Measurements from ENCODE around the gene ARID1B.

DNA sequence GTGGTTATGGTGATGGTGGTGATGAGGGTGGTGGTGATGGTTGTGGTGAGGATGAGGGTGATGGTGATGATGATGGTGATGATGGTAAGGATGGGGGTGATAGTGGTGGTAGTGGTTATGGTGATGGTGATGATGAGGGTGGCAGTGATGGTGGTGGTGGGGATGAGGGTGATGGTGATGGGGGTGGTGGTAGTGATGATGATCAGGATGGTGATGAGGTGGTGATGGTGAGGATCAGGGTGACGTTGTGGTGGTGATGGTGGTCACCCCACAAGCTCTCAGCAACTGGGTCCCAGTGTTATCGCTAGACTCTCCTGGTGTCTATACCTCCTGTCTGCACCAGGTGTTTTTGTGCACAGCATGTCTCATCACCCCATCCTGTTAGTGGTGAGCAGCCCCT is 461.2 kb downstream of the ARID1B start:
- TF ChIP-seq POLR2A (conservative IDR thresholded peaks at IDR 0.05) (no peak), TARDBP (IDR thresholded peaks at IDR 0.05) (no peak), ZFP30 (CRISPR knock-in tag; IDR thresholded peaks at IDR 0.05; ENCODE audit: borderline replicate concordance) (no peak), ZNF311 (CRISPR knock-in tag; IDR thresholded peaks at IDR 0.05) (no peak), ZBTB1 (CRISPR knock-in tag; IDR thresholded peaks at IDR 0.05; ENCODE audit: borderline replicate concordance, low read depth) (no peak), RAD21 (CRISPR knock-in tag; conservative IDR thresholded peaks at IDR 0.05 in 1 of 2, IDR thresholded peaks at IDR 0.05 in 1 of 2) (no peak), CBX8 (IDR thresholded peaks at IDR 0.05; ENCODE audit: borderline replicate concordance, extremely low read depth, low read depth, low read length, poor library complexity, severe bottlenecking) (no peak), FOXM1 (IDR thresholded peaks at IDR 0.05; ENCODE audit: low read depth) (no peak), FOXM1 (CRISPR knock-in tag; IDR thresholded peaks at IDR 0.05; ENCODE audit: low read depth) (no peak), TAF1 (IDR thresholded peaks at IDR 0.05; ENCODE audit: control insufficient read depth, extremely low read depth, insufficient read depth, low read length, severe bottlenecking) (no peak), CREB3 (tag; conservative IDR thresholded peaks at IDR 0.05; ENCODE audit: low read depth) (no peak)
- TF ChIP-seq, protein P1, sequence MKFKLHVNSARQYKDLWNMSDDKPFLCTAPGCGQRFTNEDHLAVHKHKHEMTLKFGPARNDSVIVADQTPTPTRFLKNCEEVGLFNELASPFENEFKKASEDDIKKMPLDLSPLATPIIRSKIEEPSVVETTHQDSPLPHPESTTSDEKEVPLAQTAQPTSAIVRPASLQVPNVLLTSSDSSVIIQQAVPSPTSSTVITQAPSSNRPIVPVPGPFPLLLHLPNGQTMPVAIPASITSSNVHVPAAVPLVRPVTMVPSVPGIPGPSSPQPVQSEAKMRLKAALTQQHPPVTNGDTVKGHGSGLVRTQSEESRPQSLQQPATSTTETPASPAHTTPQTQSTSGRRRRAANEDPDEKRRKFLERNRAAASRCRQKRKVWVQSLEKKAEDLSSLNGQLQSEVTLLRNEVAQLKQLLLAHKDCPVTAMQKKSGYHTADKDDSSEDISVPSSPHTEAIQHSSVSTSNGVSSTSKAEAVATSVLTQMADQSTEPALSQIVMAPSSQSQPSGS (CRISPR knock-in tag; IDR thresholded peaks at IDR 0.05) = no peak
